Adrenal gland (tissue), 5 donors: ENCODE measurements around the gene ROPN1.

Experiments
- CTCF ChIP-seq, 6 experiments: fragments of 450-650 bp in 4 of 6; fragments of 200-600 bp in 2 of 6; sonication (generic) in 1 of 6; IDR thresholded peaks; 1 replicate in 5 of 6; 2 replicates in 1 of 6; pipeline versions ENCODE4 v1.5.1 to v1.8.0; 2016 to 2021; ENCODE audit warnings: antibody characterized with exemption in 6 of 6, mild to moderate bottlenecking in 2 of 6, moderate library complexity in 1 of 6
- POLR2A ChIP-seq, 2 donors: fragments of 450-650 bp; IDR thresholded peaks; one replicate each; pipeline ENCODE4 v1.6.1; 2017; ENCODE audit warnings: antibody characterized with exemption in 2 of 2, mild to moderate bottlenecking in 2 of 2, moderate library complexity in 1 of 2
- donor health status: DM: no; HTN: no; CAD: no.

GRCh38 chr3:124035463-124036121 is 43.7 kb upstream of the ROPN1 start:
- TF ChIP-seq CTCF (IDR thresholded peaks at IDR 0.05) (no peak), POLR2A (IDR thresholded peaks at IDR 0.05) (peak in 1 of 2 donors; percentile 27)
